ENCODE data around the gene GRIK3.

Gene GRIK3

GRCh38 chr1:36853638-36854037 lies 180.7 kb downstream of the GRIK3 start:
- no peak overlapping the region for H3K27ac ChIP-seq

DNA sequence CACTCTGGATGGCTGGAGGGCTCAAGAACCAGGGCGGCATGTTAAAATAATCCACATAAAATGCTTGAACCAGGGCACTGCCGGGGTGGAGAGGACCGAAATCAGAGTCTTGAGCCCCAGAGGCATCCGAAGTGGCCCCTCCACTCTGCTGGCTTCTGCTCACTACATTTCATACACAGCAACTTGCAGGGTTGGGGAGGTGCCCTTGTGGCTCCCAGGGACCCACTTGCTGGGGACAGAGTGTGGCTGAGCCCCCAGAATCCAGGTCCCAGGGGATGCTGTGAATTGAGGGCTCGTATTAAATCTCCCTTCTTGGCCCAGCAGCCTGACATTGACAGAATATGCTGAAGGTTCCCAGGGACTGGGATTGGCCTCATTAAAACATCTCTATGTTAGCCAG lies 181.7 kb downstream of the GRIK3 start:
- TF ChIP-seq, protein P1, sequence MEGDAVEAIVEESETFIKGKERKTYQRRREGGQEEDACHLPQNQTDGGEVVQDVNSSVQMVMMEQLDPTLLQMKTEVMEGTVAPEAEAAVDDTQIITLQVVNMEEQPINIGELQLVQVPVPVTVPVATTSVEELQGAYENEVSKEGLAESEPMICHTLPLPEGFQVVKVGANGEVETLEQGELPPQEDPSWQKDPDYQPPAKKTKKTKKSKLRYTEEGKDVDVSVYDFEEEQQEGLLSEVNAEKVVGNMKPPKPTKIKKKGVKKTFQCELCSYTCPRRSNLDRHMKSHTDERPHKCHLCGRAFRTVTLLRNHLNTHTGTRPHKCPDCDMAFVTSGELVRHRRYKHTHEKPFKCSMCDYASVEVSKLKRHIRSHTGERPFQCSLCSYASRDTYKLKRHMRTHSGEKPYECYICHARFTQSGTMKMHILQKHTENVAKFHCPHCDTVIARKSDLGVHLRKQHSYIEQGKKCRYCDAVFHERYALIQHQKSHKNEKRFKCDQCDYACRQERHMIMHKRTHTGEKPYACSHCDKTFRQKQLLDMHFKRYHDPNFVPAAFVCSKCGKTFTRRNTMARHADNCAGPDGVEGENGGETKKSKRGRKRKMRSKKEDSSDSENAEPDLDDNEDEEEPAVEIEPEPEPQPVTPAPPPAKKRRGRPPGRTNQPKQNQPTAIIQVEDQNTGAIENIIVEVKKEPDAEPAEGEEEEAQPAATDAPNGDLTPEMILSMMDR (IDR thresholded peaks at IDR 0.05): no peak
- no peak for TF ChIP-seq ZFX (IDR thresholded peaks at IDR 0.05; ENCODE audit: borderline replicate concordance)
- no peak overlapping the region for H3K27ac ChIP-seq

More at GRCh38 chr1:36853638-36854037, 180.7 kb downstream of the GRIK3 start:
- TF ChIP-seq, protein P1 (IDR thresholded peaks at IDR 0.05): no peak
- TF ChIP-seq ZFX (IDR thresholded peaks at IDR 0.05; ENCODE audit: borderline replicate concordance): no peak

GRCh38 chr1:36851595-36851994 lies 182.7 kb downstream of the GRIK3 start:
- no peak overlapping the region for H3K27ac ChIP-seq
- TF ChIP-seq, protein P1 (IDR thresholded peaks at IDR 0.05): no peak
- no peak for TF ChIP-seq ZFX (IDR thresholded peaks at IDR 0.05; ENCODE audit: borderline replicate concordance)

DNA sequence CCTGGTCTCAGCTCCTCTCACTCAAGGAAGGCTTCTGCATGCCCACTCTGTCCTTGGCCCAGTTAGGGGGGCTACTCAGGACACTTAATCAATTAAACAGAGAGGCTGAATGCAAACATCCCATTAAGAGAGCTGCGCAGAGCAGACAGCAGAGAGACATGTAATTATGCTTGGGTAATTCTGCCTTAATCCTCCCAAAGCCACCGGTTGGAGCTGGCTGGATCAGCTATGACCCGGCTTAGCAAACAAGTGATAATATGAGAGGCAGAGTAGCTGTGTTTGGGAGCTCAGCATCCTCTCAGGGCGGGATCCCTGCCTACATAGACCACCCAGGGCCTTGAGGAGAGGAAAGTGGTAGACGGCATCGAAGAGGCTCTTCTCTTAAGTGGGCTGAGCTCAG lies 183.2 kb downstream of the GRIK3 start:
- TF ChIP-seq ZFX (IDR thresholded peaks at IDR 0.05; ENCODE audit: borderline replicate concordance): no peak
- TF ChIP-seq, protein P1 (IDR thresholded peaks at IDR 0.05): no peak
- no peak overlapping the region for H3K27ac ChIP-seq

GRCh38 chr1:36849956-36850355 lies 184.4 kb downstream of the GRIK3 start:
- no peak for TF ChIP-seq ZFX (IDR thresholded peaks at IDR 0.05; ENCODE audit: borderline replicate concordance)
- TF ChIP-seq, protein P1 (IDR thresholded peaks at IDR 0.05): no peak
- no peak overlapping the region for H3K27ac ChIP-seq

- TF ChIP-seq, protein P1 (IDR thresholded peaks at IDR 0.05): no peak
- no peak for TF ChIP-seq ZFX (IDR thresholded peaks at IDR 0.05; ENCODE audit: borderline replicate concordance)
- no peak overlapping the region for H3K27ac ChIP-seq
Measured at GRCh38 chr1:36847761-36848160, 186.6 kb downstream of the GRIK3 start.

DNA sequence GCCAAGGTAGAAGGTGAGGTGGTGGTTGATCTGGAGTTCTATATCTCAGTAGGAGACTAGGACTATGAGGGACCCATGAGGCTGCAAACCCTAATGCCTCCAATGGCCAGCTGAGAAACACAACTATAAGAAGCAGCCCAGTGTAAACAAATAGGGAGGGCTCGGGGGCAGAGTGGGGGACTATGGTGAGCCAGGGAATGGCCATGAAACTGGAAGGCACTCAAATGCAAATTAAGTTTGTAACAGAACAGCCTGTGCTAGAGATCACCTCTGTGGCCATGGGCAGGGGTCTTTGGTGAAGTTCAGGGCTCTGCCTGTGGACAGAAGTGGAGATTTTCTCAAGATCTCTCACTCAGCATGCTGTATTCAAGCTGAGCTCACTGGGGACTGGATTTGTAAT lies 187.1 kb downstream of the GRIK3 start:
- TF ChIP-seq ZFX (IDR thresholded peaks at IDR 0.05; ENCODE audit: borderline replicate concordance): no peak
- TF ChIP-seq, protein P1 (IDR thresholded peaks at IDR 0.05): no peak

More for the DNA sequence above, 187.1 kb downstream of the GRIK3 start:
- H3K27ac ChIP-seq: no peak overlapping the region

All from 22Rv1 (cell line).